ENCODE results near the gene CST2.
"Not testable (repeated sequence)": the region's sequence is repeated elsewhere in the genome, so short reads cannot be mapped to it uniquely, and the experiment has no call there.

CST2 gene

DNA sequence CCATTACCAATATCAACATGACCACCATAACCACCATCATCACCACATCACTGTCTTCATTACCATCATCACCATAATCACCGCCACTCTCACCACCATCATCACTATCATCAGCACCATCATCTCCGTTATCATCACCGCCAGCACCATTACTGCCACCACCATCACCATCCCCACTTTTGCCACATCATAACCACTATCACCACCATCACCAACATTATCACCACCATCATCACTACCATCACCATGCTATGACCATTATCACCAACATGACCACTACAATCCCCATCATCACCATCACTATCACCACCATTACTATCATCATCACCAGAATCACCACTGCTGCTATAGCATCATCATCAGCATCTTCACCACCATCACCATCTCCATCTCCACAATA is 25.7 kb downstream of the CST2 start:
- no peak for DNase-seq

DNA sequence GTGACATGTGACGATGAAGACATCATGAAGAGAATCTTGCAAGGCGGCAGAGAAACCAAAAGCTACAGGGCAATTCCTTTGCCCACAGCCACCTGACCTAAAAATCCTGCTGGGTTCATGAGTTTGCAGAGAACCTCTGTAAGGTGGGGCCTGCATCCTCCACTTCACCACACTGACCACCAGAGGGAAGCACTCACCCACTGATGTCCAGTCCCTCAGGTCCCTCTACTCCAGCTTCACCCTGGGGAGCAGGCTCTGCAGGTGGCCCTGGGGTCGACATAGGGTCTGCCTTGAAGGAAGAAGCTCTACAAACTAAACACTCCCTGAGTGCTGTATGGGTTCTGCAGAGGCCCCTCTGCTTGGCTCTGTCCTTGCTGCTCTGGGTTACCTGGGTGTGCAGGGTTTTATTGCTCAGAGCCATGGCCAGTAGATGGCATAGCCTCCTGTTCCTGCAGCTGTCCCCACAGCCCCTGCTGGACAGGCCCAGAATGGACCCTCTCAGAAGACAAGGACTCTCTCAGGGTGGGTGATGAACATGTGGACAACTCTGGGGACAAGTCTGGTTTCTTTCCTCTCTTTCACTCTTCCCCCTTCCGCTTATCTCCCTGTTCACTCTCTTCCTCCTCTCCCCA is 27.2 kb downstream of the CST2 start:
- peak; percentile 53 for DNase-seq

DNA sequence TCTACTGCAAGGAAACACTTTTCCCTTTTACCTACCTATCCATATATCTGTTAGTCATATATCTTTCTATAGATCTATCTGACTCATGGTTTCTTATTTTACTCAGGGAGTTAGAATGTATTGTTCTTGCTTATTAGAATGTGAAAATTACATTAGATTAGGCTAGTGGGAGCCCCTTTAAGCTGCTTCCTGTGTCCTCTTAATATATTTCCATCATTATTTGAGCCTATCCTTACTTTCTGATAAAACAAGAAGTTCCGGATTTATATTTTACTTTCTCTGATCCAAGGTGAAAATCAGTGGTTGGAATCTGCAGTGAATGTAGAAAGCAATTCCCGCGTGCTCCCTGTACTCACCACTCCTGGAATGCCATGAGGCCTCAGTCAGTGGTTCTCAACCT is 31.0 kb downstream of the CST2 start:
- no peak for DNase-seq

DNA sequence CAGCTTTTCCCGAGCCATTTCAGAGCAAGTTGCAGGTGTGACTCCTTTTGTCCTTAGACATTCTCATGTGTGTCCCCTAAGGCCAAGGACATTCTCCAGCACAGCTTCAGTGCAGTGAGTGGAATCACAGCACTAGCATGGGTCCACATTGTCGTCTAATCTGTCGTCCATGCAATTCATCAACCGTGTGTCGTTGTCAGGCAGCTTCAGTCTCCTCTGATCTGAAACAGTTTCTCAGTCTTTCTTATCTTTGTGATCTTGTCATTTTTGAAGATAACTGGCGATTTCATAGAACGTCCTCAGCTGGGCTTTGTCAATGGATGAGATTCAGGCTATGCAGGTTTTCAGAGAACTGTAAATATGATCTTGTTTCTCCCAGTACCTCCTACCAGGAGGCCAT is 31.7 kb downstream of the CST2 start:
- DNase-seq, result no peak

DNA sequence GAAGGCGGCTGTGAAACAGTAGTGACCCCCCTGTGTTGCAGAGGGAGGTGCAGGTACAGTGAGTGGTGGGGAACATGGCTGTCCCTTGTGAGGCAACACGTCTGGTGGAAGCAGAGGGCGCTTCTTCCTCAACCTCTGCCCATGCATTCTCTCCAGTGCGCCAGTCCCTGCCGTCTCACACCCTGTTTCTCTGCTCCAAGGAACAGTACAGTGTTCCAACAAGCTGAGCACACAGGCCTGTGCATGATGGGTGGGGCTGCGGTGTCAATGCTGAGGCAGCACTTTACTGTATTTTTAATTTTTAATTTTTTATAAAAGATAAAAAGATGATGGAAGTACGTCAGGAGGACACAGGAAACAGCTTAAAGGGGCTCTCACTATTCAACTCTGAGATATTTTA is 32.5 kb downstream of the CST2 start:
- DNase-seq, result no peak

DNA sequence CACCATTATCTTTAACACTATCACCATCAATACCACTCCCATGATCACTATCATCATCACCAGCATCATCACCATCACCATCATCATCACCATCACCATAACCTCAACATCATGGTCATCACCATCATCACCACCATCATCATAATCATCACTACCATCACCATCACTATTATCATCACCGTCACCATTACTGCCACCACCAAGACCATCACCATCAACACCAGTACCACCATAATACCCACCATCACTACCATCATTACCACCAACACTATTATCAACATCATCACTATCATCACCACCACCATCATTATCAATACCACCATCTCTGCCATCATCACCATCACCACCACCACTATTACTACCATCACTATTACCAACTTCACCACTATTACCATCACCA is 43.1 kb downstream of the CST2 start:
- DNase-seq, result no peak

DNA sequence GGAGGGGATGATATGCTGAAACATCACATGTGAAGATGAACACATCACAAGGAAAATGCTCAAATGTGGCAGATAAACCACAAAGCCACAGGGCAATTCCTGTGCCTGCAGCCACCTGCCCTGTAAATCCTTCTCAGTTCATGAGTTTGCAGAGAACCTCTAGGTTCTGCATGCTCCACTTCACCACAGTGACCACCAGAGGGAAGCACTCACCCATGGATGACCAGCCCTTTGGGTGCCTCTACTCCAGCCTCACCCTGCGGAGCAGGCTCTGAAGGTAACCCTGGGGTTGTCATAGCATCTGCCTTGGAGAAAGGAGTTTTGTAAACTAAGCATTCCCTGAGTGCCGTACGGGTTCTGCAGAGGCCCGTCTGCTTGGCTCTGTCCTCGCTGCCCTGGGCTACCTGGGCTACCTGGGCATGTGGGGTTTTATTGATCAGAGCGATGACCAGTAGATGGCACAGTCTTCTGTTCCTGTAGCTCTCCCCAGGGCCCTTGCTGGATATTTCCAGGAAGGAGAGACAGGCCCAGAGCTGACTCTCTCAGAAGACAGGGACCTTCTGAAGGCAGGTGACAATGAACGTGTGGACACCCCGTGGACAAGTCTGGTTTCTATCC is 44.1 kb downstream of the CST2 start:
- DNase-seq, result peak; percentile 26

DNA sequence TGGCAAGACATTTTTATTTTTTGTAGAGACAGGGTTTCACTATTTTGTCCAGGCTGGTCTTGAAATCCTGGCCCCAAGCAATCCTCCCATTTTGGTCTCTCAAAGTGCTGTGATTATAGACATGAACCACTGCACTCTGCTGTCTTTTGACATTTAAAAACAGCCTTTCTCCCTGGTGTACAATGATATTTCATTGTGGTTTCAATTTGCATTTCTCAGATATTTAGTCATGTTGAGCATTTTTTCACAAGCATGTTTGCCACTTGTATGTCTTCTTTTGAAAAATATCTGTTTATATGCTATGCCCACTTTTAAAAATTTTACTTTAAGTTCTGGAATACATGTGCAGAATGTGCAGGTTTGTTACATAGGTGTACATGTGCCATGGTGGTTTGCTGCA is 47.9 kb downstream of the CST2 start:
- not testable (repeated sequence) for DNase-seq

DNA sequence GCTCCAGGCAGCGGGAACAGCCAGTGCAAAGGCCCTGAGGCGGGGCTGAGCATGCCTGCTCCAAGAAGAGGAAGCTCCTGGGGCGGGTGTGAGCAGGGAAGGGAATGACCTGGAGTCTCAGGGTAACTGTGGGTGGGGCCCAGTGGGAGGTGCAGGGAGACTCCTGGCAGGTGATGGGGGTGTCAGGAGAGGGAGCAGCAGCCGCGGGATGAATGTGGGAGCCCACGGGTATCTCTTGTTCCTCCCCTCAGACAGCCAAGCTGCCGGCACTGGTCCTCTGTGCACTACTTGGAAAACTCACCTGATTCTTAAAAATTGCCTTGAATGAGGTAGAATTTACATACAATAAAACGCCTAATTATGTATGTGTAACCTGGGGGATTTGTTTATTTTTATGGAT is 49.1 kb downstream of the CST2 start:
- DNase-seq, result not testable (repeated sequence)

DNA sequence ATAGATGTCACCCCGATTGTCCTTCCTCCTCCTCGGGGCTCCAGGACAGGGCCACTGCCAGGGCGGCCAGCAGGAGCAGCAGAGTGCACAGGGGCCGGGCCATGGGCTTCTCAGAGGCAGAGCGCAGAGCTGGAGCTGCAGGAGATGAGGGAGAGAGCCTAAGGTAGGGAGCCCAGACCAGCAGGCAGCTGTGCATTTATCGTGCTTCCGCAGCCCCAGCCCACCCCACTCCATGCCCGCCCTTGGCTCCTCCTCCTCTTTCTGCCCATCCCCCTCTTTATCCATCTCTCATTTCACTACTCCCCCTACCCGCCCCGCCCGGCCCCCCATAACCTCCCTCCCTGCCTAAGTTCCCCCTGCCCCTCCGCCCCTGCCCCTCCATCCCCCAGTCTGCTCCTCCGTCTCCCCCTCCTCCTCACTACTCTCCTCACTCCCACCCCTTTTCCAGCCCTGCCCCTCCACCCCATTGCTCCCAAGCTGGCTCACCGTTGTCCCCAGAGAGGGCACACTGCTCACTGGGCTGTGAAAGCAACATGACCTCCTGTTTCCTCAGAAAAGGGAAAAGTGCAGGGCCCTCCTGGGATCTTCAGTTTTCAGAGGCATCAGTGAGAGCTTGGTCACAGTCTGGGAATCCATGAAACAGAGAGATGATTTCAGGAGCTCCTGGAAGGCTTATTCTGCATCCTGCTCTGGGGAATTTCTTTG is 50.3 kb downstream of the CST2 start:
- DNase-seq, result no peak

DNA sequence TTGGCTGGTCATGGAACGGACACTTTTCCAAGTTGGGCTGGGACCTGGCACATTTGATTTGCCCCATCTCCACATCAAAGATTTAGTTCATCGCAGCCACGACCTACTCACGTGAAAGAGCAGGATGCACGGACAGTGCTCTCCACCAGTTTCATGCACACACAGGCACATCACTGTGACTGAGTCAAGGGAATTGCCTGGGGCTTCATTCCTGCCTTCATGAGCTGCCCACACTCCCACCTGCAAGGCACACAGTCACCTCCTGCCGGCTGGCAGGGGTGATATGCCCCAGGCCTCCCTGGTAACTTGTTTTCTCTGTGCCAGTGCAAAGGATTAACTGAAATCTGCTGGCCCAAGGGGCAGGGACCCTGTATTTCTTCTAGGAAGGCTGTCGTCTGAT is 52.4 kb downstream of the CST2 start:
- DNase-seq, result no peak
